Omental fat pad (tissue), 4 donors: Measurements from ENCODE around the gene PTPRG. TPM values are rescaled to one million over a fixed set of nuclear protein-coding genes. Genes with fewer than 3 reads are reported as not detected.

Experiments used
- ATAC-seq: fragments of 150-250 bp; one replicate; pipeline ENCODE4 v1.9.1; 2016; ENCODE audit warnings: mild to moderate bottlenecking, moderate library complexity; ENCODE audit not compliant: low FRiP score
- DNase-seq: peaks from one replicate; pipeline ENCODE4 v3.0.0-alpha.2; 2019; ENCODE audit warnings: low spot score
- total RNA-seq, 4 donors: library from RNA; depleted of rRNA; stranded (reverse); fragments of >200 nt; gene quantifications; one replicate each; pipeline ENCODE4 v1.1.0, GENCODE V29; 2016
- TF ChIP-seq, protein P1 (sequence below), 3 donors: fragments of 450-650 bp; IDR thresholded peaks; one replicate each; pipeline ENCODE4 v1.5.1; 2016 to 2017; ENCODE audit warnings: antibody characterized with exemption in 3 of 3, mild to moderate bottlenecking in 3 of 3, moderate library complexity in 2 of 3

PTPRG gene
- total RNA-seq, 4 donors from 2014 or later: 90.0 to 172 (median 104) TPM

DNA sequence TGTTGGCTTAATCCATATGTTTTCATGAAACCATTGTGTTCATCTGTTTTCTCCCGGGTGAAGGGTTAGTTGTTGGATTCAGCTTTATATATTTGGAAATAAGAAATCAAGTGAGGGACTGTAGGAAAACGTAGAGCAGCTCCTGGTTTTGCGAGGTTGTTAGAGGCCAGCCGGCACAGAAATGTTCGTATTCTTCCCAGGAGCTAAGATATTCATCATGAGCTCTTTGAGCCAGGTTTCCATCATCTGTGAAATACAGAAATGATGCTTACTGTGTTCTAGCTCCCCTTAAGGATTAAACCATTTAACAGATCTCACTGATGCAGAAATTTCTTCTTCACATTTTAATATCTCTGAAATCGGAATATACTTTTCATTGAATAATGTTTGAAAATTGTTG is 235.5 kb downstream of the PTPRG start:
- ATAC-seq (no peak), DNase-seq (no peak)
- TF ChIP-seq, protein P1, sequence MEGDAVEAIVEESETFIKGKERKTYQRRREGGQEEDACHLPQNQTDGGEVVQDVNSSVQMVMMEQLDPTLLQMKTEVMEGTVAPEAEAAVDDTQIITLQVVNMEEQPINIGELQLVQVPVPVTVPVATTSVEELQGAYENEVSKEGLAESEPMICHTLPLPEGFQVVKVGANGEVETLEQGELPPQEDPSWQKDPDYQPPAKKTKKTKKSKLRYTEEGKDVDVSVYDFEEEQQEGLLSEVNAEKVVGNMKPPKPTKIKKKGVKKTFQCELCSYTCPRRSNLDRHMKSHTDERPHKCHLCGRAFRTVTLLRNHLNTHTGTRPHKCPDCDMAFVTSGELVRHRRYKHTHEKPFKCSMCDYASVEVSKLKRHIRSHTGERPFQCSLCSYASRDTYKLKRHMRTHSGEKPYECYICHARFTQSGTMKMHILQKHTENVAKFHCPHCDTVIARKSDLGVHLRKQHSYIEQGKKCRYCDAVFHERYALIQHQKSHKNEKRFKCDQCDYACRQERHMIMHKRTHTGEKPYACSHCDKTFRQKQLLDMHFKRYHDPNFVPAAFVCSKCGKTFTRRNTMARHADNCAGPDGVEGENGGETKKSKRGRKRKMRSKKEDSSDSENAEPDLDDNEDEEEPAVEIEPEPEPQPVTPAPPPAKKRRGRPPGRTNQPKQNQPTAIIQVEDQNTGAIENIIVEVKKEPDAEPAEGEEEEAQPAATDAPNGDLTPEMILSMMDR (IDR thresholded peaks at IDR 0.05): no peak

DNA sequence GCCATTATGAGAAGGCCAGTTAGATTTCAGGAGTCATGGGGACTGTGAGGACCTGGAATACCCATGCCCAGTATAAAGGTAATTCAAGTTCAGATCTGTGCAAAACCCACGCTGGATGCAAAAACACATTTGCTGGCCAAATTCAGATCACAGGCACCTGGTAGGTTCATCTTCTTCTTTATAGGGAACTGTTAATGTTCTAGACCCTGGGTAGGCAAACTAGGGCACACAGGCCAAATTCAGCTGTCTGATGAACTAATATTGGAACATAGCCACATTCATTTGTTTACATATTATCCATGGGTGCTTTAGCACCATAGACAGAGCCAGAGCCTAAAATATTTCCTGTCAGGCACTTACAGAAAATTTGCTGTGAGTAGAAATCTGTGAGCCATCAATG is 241.4 kb downstream of the PTPRG start:
- DNase-seq (no peak), ATAC-seq (no peak)
- TF ChIP-seq, protein P1 (IDR thresholded peaks at IDR 0.05): no peak

DNA sequence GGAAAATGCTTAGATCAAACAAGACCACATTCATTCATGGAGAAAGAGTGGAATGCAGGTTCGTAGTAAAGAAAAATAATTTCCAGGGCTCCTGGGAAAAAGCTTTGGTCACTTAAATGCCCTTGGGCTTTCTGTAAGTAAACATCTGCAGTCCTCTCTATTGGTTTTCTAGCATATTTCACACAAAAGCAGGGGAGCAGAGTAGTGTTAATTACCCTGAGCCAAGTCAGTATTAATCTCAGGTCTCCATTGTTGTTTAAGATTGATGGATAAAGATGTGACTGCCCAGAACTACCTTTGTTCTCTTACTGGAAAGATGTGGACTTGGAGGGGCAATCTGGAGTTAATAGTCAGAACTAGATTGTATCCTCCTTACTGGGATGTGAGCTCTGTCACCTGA is 242.6 kb downstream of the PTPRG start:
- ATAC-seq (no peak), DNase-seq (no peak)
- TF ChIP-seq, protein P1 (IDR thresholded peaks at IDR 0.05): no peak

DNA sequence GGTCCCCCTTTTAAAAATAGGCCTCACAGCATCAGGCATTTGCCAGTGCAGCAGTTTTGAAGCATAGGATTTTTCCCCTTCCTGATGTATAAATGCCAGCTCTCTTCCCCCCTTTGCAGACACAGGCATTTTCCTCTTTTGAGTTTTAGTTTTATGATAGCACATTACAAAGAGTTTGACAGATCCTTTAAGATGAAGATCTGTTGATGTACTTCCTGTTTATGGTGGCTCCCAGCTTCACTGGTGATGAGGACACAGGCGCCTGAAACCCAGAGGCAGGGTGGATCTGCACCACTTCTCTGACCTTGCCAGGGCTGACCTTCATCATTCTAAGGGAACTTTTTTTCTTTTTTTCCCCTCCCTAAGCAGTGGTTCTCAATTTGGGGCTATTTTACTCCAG is 243.4 kb downstream of the PTPRG start:
- no peak for DNase-seq
- ATAC-seq: no peak
- TF ChIP-seq, protein P1 (IDR thresholded peaks at IDR 0.05): no peak

DNA sequence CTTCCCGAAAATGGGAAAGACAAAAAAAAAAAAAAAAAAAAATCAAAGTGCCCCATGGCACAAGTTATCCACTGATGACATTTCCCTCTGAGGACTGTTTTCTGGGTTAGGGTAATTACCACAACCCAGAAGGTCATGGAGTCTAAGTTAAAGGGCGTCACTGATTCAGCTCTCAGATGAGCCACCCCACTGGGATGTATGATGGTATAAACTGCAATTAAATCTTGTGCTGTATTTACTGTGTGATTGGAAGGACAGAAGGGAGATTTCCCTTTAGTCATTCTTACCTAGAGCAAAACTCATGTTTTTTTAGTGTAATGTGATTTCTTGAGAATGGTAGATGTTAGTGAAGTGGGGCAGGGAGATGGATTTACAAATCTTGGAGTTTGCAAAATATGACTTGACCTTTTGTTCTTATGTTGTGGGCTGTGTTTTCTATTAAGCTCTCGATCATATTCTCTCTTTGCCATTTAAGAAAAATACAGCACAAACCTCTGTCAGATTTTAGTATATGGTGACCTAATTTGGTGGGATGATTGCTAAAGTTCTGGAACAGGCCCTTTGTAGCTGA is 244.2 kb downstream of the PTPRG start:
- DNase-seq (no peak), ATAC-seq (peak; percentile 79)
- TF ChIP-seq, protein P1 (IDR thresholded peaks at IDR 0.05): no peak

DNA sequence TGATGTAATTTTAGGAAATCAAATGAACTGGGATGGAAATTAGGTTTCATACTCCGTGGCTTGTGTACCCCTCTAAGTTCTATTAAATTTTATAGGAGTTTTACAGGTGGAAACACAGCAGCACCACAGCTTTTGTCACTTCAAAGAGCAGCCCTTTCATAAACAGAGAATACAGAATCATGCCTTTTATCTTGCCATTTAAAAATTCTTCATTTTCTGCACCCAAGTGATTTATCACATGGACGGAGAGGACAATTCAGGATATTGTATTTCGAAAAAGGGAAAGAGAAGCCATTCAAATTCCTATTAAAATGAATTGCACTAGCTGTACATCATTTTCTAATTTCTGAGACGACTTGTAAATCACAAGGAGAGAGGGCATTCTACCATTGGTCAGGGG is 245.4 kb downstream of the PTPRG start:
- TF ChIP-seq, protein P1 (IDR thresholded peaks at IDR 0.05): no peak
- ATAC-seq: no peak
- no peak for DNase-seq

DNA sequence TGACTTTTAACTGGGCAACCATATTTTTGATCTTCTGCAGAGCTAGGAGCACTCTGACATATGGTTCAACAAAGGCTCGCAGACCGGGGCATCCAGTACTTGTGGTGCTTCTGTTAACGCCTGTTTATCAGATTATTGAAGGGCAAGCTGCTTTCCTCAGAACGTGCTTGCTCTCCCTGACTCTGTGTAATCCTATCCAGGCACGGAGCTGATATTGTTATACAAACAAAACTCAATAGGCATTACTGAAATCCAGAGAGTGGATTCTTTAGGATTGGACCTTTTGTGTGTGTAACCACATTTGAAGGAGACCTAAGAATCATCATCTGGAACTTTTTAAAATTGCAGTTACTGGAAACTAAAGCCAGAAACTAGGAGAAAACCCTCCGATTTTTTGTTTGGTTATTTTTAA is 246.5 kb downstream of the PTPRG start:
- ATAC-seq (no peak), DNase-seq (no peak)
- TF ChIP-seq, protein P1 (IDR thresholded peaks at IDR 0.05): no peak
